ENCODE results near the gene TCHHL1.

The TCHHL1 gene

GRCh38 chr1:152107984-152108881 lies 19.4 kb upstream of the TCHHL1 start:
- Histone ChIP-seq H3K27me3 (ENCODE audit: insufficient read depth, poor library complexity, severe bottlenecking) (peaks cover 38% of the 10 kb centered on the region), H3K27ac (replicated peaks) (no peak overlapping the region), H3K4me3 (replicated peaks; ENCODE audit: insufficient read depth, low read length) (peak overlapping the region; percentile 19)
- peak; percentile 17 to 60 for DNase-seq (ENCODE audit: low read depth in 1 of 2, low spot score in 1 of 2)
- TF ChIP-seq CTCF (IDR thresholded peaks at IDR 0.05; ENCODE audit: insufficient read depth, low read length) (no peak), POLR2AphosphoS5 (IDR thresholded peaks at IDR 0.05; ENCODE audit: low read depth) (peak; percentile 82)

- Histone ChIP-seq H3K27ac (replicated peaks) (no peak overlapping the region), H3K4me3 (replicated peaks; ENCODE audit: insufficient read depth, low read length) (peak overlapping the region; percentile 19), H3K27me3 (ENCODE audit: insufficient read depth, poor library complexity, severe bottlenecking) (peaks cover 31% of the 10 kb centered on the region)
- TF ChIP-seq GABPA (IDR thresholded peaks at IDR 0.05; ENCODE audit: low read depth) (no peak), CTCF (IDR thresholded peaks at IDR 0.05; ENCODE audit: insufficient read depth, low read length) (no peak), SPI1 (IDR thresholded peaks at IDR 0.05; ENCODE audit: borderline replicate concordance, low read depth) (no peak), REST (IDR thresholded peaks at IDR 0.05; ENCODE audit: insufficient replicate concordance, low read depth) (no peak), POLR2AphosphoS5 (IDR thresholded peaks at IDR 0.05; ENCODE audit: low read depth) (no peak)
- peak in 1 of 2 experiments; percentile 14 for DNase-seq (ENCODE audit: low read depth in 1 of 2, low spot score in 1 of 2)
These were observed 18.4 kb upstream of the TCHHL1 start for GRCh38 chr1:152107031-152107983.

- DNase-seq (ENCODE audit: low read depth in 1 of 2, low spot score in 1 of 2), result no peak
- H3K27me3 ChIP-seq (ENCODE audit: insufficient read depth, poor library complexity, severe bottlenecking), result peaks cover 22% of the 10 kb centered on the region
- TF ChIP-seq SPI1 (IDR thresholded peaks at IDR 0.05; ENCODE audit: borderline replicate concordance, low read depth), result no peak
- TF ChIP-seq GABPA (IDR thresholded peaks at IDR 0.05; ENCODE audit: low read depth), result no peak
- no peak for TF ChIP-seq CTCF (IDR thresholded peaks at IDR 0.05; ENCODE audit: insufficient read depth, low read length)
- TF ChIP-seq REST (IDR thresholded peaks at IDR 0.05; ENCODE audit: insufficient replicate concordance, low read depth), result no peak
- no peak for TF ChIP-seq POLR2AphosphoS5 (IDR thresholded peaks at IDR 0.05; ENCODE audit: low read depth)
- H3K4me3 ChIP-seq (replicated peaks; ENCODE audit: insufficient read depth, low read length), result no peak overlapping the region
- H3K27ac ChIP-seq (replicated peaks), result no peak overlapping the region
These were observed 16.0 kb upstream of the TCHHL1 start for GRCh38 chr1:152104854-152105253.
